A673 (cell line): ENCODE measurements around the gene EIF3D. TPM values are rescaled to one million over a fixed set of nuclear protein-coding genes. Genes with fewer than 3 reads are reported as not detected.

ENCODE experiments used
- BruUV-seq: library from RNA; stranded (reverse); fragments of 400-500 nt; replicated peaks from 2 replicates; lab custom pipeline; 2021; lab: Mats Ljungman, UMichigan
- CTCF ChIA-PET: fragments of 300-600 bp; sonication (Branson Sonifier 250); formaldehyde crosslinking; loops from one replicate; lab custom pipeline; 2022; ENCODE audit warnings: antibody characterized with exemption; lab: Charles Lee
- POLR2A ChIA-PET: fragments of 300-600 bp; sonication (Branson Sonifier 250); formaldehyde crosslinking; loops from one replicate; lab custom pipeline; 2022; ENCODE audit warnings: antibody characterized with exemption; ENCODE audit not compliant: low non-redundant PET; lab: Charles Lee
- DNase-seq: peaks from one replicate; pipeline ENCODE4 v3.0.0-alpha.2; 2015; ENCODE audit warnings: low spot score
- H3K27ac ChIP-seq: fragments of 200-600 bp; sonication (generic); 2 replicates; pipeline ENCODE4 v1.5.1; 2016; ENCODE audit warnings: mixed run types, low read depth, mild to moderate bottlenecking, mixed read lengths, antibody characterized with exemption, low read length; ENCODE audit not compliant: poor library complexity, severe bottlenecking
- H3K27me3 ChIP-seq: fragments of 200-600 bp; sonication (generic); replicated peaks from 2 replicates; pipeline ENCODE4 v1.6.1; 2017; ENCODE audit warnings: mixed run types, low read depth, mild to moderate bottlenecking, mixed read lengths, antibody characterized with exemption, low read length; ENCODE audit not compliant: insufficient read depth, poor library complexity
- H3K36me3 ChIP-seq: fragments of 200-600 bp; sonication (generic); 2 replicates; pipeline ENCODE4 v1.6.1; 2016; ENCODE audit warnings: mixed run types, mild to moderate bottlenecking, mixed read lengths, antibody characterized with exemption, low read length; ENCODE audit not compliant: insufficient read depth, poor library complexity, severe bottlenecking
- H3K4me1 ChIP-seq: fragments of 200-600 bp; sonication (generic); 2 replicates; pipeline ENCODE4 v1.6.1; 2017; ENCODE audit warnings: mixed run types, mild to moderate bottlenecking, mixed read lengths, antibody characterized with exemption, low read length; ENCODE audit not compliant: insufficient read depth, poor library complexity, severe bottlenecking
- H3K4me3 ChIP-seq: fragments of 200-600 bp; sonication (generic); 2 replicates; pipeline ENCODE4 v1.5.1; 2016; ENCODE audit warnings: low read depth, mixed run types, mild to moderate bottlenecking, mixed read lengths, low read length; ENCODE audit not compliant: poor library complexity, severe bottlenecking
- H3K9me3 ChIP-seq: fragments of 200-600 bp; sonication (generic); 2 replicates; pipeline ENCODE4 v1.6.1; 2016; ENCODE audit warnings: mixed run types, low read depth, mild to moderate bottlenecking, mixed read lengths, antibody characterized with exemption, low read length; ENCODE audit not compliant: poor library complexity, severe bottlenecking
- CTCF ChIP-seq: fragments of 300-800, 200-600 bp; sonication (generic); conservative IDR thresholded peaks from 2 replicates; pipeline ENCODE4 v1.5.1; 2017; ENCODE audit warnings: low read depth, mild to moderate bottlenecking, antibody characterized with exemption, low read length, moderate library complexity, mixed read lengths
- EZH2 ChIP-seq: fragments of 200-600 bp; sonication (generic); IDR thresholded peaks from 2 replicates; pipeline ENCODE4 v1.6.1; 2017; ENCODE audit warnings: borderline replicate concordance, low read depth, mild to moderate bottlenecking, mixed read lengths, antibody characterized with exemption, low read length; ENCODE audit not compliant: poor library complexity, severe bottlenecking
- intact Hi-C: fragments of 100-400 bp; cut with micrococcal nuclease; formaldehyde crosslinking; loops from one replicate; pipeline ENCODE4 v1.10.0; 2022; ENCODE audit not compliant: unreplicated experiment
- total RNA-seq: library from RNA; stranded (reverse); gene quantifications from 2 replicates; pipeline ENCODE4 v1.2.3, GENCODE V29; 2021

Gene EIF3D
- total RNA-seq, 1 experiment from 2014 or later: 249 TPM

- intact Hi-C loops: loop anchor here (10.0 kb wide), 1 partner anchor 721 kb away; no protein-coding TSS in a partner anchor
- Histone ChIP-seq H3K27ac (no peak overlapping the region), H3K36me3 (no peaks in the 10 kb centered on the region), H3K4me3 (no peak overlapping the region), H3K9me3 (no peaks in the 10 kb centered on the region), H3K4me1 (no peaks in the 10 kb centered on the region), H3K27me3 (no peaks in the 10 kb centered on the region)
- BruUV-seq: no TSS peak
- no peak for TF ChIP-seq CTCF
- no peak for TF ChIP-seq EZH2
- ChIA-PET CTCF (no interaction called here), POLR2A (no interaction called here)
- DNase-seq: no peak
Measured at GRCh38 chr22:36544107-36544620, 15.2 kb upstream of the EIF3D start.

GRCh38 chr22:36541831-36542411, 13.0 kb upstream of the EIF3D start:
- H3K27ac ChIP-seq: no peak overlapping the region

GRCh38 chr22:36540867-36541642, 12.1 kb upstream of the EIF3D start:
- intact Hi-C loops: loop anchor here (10.0 kb wide), 1 partner anchor 724 kb away; no protein-coding TSS in a partner anchor
- H3K4me1 ChIP-seq: no peaks in the 10 kb centered on the region
- ChIA-PET POLR2A (no interaction called here), CTCF (no interaction called here)
- H3K4me3 ChIP-seq: no peak overlapping the region
- TF ChIP-seq CTCF: no peak
- TF ChIP-seq EZH2: no peak
- no peak for DNase-seq
- no peaks in the 10 kb centered on the region for H3K27me3 ChIP-seq
- no peaks in the 10 kb centered on the region for H3K36me3 ChIP-seq
- BruUV-seq: no TSS peak
- H3K27ac ChIP-seq: no peak overlapping the region
- no peaks in the 10 kb centered on the region for H3K9me3 ChIP-seq

More at GRCh38 chr22:36541831-36542411, 13.0 kb upstream of the EIF3D start:
- intact Hi-C loops: loop anchor here (10.0 kb wide), 1 partner anchor 723 kb away; no protein-coding TSS in a partner anchor
- H3K9me3 ChIP-seq: no peaks in the 10 kb centered on the region
- DNase-seq: no peak
- H3K4me1 ChIP-seq: no peaks in the 10 kb centered on the region
- no peak overlapping the region for H3K4me3 ChIP-seq
- no TSS peak for BruUV-seq
- TF ChIP-seq CTCF (no peak), EZH2 (no peak)
- H3K27me3 ChIP-seq: no peaks in the 10 kb centered on the region
- CTCF ChIA-PET: no interaction called here
- POLR2A ChIA-PET: no interaction called here
- no peaks in the 10 kb centered on the region for H3K36me3 ChIP-seq
